Prostate gland (tissue), 2 donors: ENCODE measurements around the gene LRP3. TPM values are rescaled to one million over a fixed set of nuclear protein-coding genes. Genes with fewer than 3 reads are reported as not detected.
"Not testable (repeated sequence)": the region's sequence is repeated elsewhere in the genome, so short reads cannot be mapped to it uniquely, and the experiment has no call there.

Source experiments
- DNase-seq: peaks from one replicate; pipeline ENCODE4 v3.0.0-alpha.2; 2019; ENCODE audit warnings: low spot score
- H3K27ac ChIP-seq, 2 donors: fragments of 200-600 bp; sonication (generic); 2 replicates each; pipeline ENCODE4 v1.5.1; 2017 to 2019
- H3K27me3 ChIP-seq: fragments of 200-600 bp; sonication (generic); replicated peaks from 2 replicates; pipeline ENCODE4 v1.5.1; 2019; ENCODE audit not compliant: insufficient read depth
- H3K36me3 ChIP-seq, 2 donors: fragments of 200-600 bp; sonication (generic); 1 replicate in 1 of 2; 2 replicates in 1 of 2; pipeline versions ENCODE4 v1.5.1 to v1.8.1; 2017 to 2019
- H3K4me1 ChIP-seq: fragments of 200-600 bp; sonication (generic); replicated peaks from 2 replicates; pipeline ENCODE4 v1.5.1; 2019
- H3K4me3 ChIP-seq, 2 donors: fragments of 200-600 bp; sonication (generic); 2 replicates each; pipeline ENCODE4 v1.5.1; 2017 to 2019
- H3K9me3 ChIP-seq: fragments of 200-600 bp; sonication (generic); 2 replicates; pipeline ENCODE4 v1.5.1; 2017
- CTCF ChIP-seq, 4 experiments: fragments of 200-600 bp in 2 of 4; fragments of 450-650 bp in 2 of 4; sonication (generic) in 2 of 4; IDR thresholded peaks; 1 replicate in 3 of 4; 2 replicates in 1 of 4; pipeline ENCODE4 v1.5.1; 2016 to 2019; ENCODE audit warnings: antibody characterized with exemption in 4 of 4, mild to moderate bottlenecking in 2 of 4, moderate library complexity in 2 of 4
- POLR2A ChIP-seq: fragments of 450-650 bp; IDR thresholded peaks from one replicate; pipeline ENCODE4 v1.6.1; 2016; ENCODE audit warnings: antibody characterized with exemption, mild to moderate bottlenecking
- POLR2AphosphoS5 ChIP-seq: sonication (generic); formaldehyde crosslinking; IDR thresholded peaks from one replicate; pipeline ENCODE4 v1.6.1; 2017; ENCODE audit warnings: antibody characterized with exemption
- WGBS: methylation state at CpG from one replicate; pipeline ENCODE4 v1.1.5; 2018; 5-methylcytosine and 5-hydroxymethylcytosine counted together
- intact Hi-C: fragments of 100-400 bp; cut with DNase I; formaldehyde crosslinking; loops from one replicate; pipeline ENCODE4 v1.14.2; 2022
- total RNA-seq, 2 donors: library from RNA; depleted of rRNA; stranded (reverse); fragments of >200 nt; gene quantifications; one replicate each; pipeline ENCODE4 v1.1.0, GENCODE V29; 2016

LRP3 gene
- total RNA-seq, 2 donors from 2014 or later: 63.7 to 64.4 TPM

DNA sequence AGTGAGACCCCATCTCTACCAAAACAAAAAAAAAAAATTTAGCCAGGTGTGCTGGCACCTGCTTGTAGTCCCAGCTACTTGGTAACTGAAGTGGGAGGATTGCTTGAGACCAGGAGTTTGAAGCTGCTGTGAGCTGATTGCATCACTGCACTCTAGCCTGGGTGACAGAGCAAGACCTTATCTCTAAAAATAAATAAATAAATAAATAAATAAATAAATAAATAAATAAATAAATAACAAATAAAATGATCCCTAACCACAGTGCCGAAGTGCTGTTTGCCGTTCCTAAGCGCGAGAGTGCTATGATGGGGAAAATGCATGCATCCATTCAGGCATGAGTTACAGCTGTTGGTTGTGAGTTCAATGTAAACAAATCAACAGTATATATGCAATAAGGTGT is 35.0 kb upstream of the LRP3 start:
- 97% methylated on average over 4 of the region's 4 CpGs for WGBS
- TF ChIP-seq CTCF (IDR thresholded peaks at IDR 0.05): no peak
- TF ChIP-seq POLR2A: no peak
- no peak for TF ChIP-seq POLR2AphosphoS5
- DNase-seq: no peak
- Histone ChIP-seq H3K36me3 (no peaks in the 10 kb centered on the region), H3K4me3 (no peak overlapping the region), H3K4me1 (no peaks in the 10 kb centered on the region), H3K27ac (no peak overlapping the region), H3K9me3 (no peaks in the 10 kb centered on the region), H3K27me3 (no peaks in the 10 kb centered on the region)
- intact Hi-C loops: no loop called here

GRCh38 chr19:33159893-33160292 is 34.2 kb upstream of the LRP3 start:
- 86% methylated on average over 8 of the region's 8 CpGs for WGBS

GRCh38 chr19:33161201-33161600 is 32.9 kb upstream of the LRP3 start:
- no peaks in the 10 kb centered on the region for H3K4me1 ChIP-seq
- H3K27ac ChIP-seq: no peak overlapping the region
- no peaks in the 10 kb centered on the region for H3K27me3 ChIP-seq
- 91% methylated on average over 4 of the region's 4 CpGs for WGBS
- DNase-seq: no peak
- no peaks in the 10 kb centered on the region for H3K36me3 ChIP-seq
- intact Hi-C loops: no loop called here
- no peak overlapping the region for H3K4me3 ChIP-seq
- TF ChIP-seq CTCF (IDR thresholded peaks at IDR 0.05) (no peak), POLR2A (no peak), POLR2AphosphoS5 (no peak)
- H3K9me3 ChIP-seq: no peaks in the 10 kb centered on the region

More at GRCh38 chr19:33159893-33160292, 34.2 kb upstream of the LRP3 start:
- H3K4me1 ChIP-seq: no peaks in the 10 kb centered on the region
- TF ChIP-seq POLR2A (no peak), POLR2AphosphoS5 (no peak), CTCF (IDR thresholded peaks at IDR 0.05) (no peak)
- H3K36me3 ChIP-seq: no peaks in the 10 kb centered on the region
- H3K9me3 ChIP-seq: no peaks in the 10 kb centered on the region
- intact Hi-C loops: no loop called here
- no peak for DNase-seq
- H3K4me3 ChIP-seq: no peak overlapping the region
- no peak overlapping the region for H3K27ac ChIP-seq
- H3K27me3 ChIP-seq: no peaks in the 10 kb centered on the region

DNA sequence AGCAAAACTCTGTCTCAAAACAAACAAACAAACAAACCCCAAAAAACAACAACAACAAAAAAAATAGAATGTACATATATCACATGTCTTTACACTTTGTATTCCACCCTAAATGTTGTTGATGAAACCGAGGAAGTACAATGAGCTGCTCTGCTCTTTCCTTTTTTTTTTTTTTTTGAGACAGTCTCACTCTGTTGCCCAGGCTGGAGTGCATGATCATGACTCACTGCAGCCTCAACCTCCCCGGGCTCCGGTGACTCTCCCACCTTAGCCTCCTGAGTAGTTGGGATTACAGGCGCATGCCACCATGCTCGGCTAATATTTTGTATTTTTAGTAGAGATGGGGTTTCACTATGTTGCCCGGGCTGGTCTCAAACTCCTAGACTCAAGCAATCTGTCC is 30.6 kb upstream of the LRP3 start:
- Histone ChIP-seq H3K4me1 (no peaks in the 10 kb centered on the region), H3K9me3 (no peaks in the 10 kb centered on the region), H3K36me3 (no peaks in the 10 kb centered on the region), H3K4me3 (no peak overlapping the region), H3K27ac (no peak overlapping the region), H3K27me3 (no peaks in the 10 kb centered on the region)
- TF ChIP-seq CTCF (IDR thresholded peaks at IDR 0.05): no peak
- TF ChIP-seq POLR2A: no peak
- no peak for TF ChIP-seq POLR2AphosphoS5
- intact Hi-C loops: no loop called here
- WGBS: 91% methylated on average over 6 of the region's 6 CpGs
- DNase-seq: no peak

GRCh38 chr19:33166037-33166436 is 28.1 kb upstream of the LRP3 start:
- H3K36me3 ChIP-seq, H3K27ac ChIP-seq, intact Hi-C loops, H3K4me1 ChIP-seq, H3K4me3 ChIP-seq, H3K27me3 ChIP-seq, H3K9me3 ChIP-seq, DNase-seq: not testable (repeated sequence)
- WGBS: 76% methylated on average over 6 of the region's 6 CpGs
